ENCODE measurements around the gene DEFB123.
"Not testable (repeated sequence)": the region's sequence is repeated elsewhere in the genome, so short reads cannot be mapped to it uniquely, and the experiment has no call there.

The DEFB123 gene, protein sequence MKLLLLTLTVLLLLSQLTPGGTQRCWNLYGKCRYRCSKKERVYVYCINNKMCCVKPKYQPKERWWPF

DNA sequence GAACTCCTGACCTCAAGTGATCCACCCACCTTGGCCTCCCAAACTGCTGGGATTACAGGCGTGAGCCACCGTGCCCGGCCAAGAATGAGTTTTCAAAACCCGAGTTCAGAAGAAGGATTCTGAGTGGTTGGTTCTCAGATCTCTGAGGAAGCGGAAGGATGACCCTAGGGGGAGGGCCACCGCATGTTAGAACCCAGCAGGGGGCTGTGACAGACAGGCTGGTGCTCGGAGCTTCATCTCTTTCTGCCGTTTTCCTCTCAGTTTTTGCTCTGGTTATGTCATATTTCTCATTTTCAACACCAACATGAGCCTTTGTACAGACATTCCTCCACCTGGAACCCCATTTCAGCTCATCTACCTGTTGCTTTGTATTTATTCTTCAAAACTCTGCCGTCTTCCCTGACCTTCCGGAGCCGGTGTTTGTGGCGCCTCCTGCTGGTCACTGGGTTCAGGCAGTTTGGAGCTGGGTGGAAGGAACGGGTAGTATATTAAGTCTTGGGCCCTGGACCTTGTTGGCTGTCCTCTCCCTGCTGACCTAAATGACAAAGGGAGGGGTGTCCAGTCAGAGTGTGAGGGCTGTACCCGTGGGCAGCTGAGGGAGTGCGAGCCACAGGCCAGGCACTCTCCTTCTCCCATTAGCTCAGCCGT, at the start of gene DEFB123:
Gene DEFB123, plus strand, starts transcription at position 621 of the 648 bp plus-strand sequence. CDS start 67 bp downstream, outside the sequence.
- DNase-seq (ENCODE audit: low read depth, low spot score), result peak; percentile 74

DNA sequence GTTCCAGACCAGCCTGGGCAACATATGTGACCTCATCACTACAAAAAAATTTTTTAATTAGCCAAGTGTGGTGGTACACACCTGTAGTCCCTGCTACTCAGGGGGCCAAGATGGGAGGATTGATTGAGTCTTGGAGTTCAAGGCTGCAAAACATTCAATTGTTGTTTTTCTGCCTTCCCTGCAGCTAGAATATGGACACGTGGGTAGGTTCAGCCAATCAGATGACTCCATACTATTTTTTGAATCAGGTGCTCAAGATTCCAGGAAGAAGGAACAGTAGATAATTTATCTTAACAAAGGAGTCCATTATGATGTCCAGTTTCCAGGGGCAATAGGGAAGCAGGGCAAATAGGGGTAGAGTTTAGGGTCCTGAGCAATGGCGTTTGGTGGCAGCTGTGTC, 47.6 kb upstream of the DEFB123 start:
- DNase-seq (ENCODE audit: low read depth, low spot score), result no peak

DNA sequence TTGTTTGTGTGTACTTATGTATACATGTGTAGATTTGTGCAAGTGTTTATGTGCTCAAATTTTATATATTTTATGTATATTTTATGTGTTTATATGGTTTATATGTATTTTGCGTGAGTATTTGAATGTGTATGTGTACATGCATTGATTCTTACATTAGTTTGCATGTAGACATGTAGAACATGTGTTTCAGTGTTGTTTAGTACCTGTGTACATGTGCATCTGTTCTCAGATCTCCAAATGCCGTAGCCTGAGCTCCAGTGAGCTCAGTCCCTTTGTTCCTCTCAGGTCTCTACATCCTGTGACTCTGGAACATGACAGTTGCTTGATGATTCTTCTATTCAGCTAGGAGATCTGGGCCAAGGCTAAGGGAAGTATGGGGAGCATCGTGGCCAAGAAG, 45.5 kb upstream of the DEFB123 start:
- no peak for DNase-seq (ENCODE audit: low read depth, low spot score)

DNA sequence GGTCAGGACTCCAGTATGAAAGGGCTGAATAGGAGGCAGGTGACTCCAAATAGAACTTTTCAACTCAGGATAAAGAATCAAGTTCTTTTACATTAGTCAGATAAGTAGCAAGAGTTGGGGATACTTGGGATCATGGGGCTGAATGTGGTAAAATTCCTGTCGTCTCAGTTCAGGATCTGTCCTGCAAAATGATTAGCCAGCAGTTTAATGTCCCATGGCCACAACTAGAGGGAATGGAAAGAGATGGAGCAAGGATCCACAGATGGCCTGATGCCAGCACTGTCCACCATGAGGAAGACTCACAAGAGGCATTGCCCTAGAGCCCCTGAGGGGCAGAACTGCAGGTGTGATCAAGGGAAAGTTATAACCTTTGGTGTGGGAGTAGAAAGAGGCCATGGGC, 36.5 kb upstream of the DEFB123 start:
- no peak for DNase-seq (ENCODE audit: low read depth, low spot score)

DNA sequence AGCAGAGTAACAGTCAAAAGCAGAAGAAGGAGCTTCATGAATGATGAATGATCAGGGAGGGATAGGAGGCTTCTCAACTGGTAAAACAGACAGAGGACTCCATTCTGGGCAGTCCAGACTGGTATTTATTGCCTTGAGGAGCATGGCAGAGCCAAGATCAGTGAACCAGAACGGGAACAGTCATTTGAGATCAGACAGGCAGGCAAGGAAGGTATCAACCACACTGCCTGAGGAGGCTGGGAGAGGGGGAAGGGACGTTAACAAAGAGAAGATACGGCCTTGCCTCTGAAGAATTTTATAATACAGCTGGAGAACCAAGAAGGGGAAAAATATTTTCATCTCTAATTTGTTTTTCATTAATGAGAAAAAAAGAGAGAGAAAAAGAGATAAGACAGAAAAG, 34.3 kb upstream of the DEFB123 start, which contains the start of gene DEFB121:
Gene DEFB121, minus strand, starts transcription at position 101 of the 400 bp plus-strand sequence. Its CDS starts 63 bp downstream, at position 38.
- no peak for DNase-seq (ENCODE audit: low read depth, low spot score)

DNA sequence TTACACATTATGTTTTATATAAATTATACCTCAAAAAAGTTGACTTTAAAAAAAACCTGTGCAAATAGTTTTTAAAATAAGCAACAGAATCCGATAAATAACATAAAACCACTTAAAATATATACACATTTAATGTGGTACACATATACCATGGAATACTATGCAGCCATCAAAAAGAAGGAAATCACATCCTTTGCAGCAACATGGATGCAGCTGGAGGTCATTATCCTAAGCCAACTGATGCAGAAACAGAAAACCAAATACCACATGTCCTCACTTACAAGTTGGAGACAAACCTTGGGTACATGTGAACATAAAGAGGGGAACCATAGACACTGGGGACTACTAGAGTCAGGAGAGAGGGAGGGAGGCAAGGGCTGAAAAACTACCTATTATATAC, 30.4 kb upstream of the DEFB123 start:
- no peak for DNase-seq (ENCODE audit: low read depth, low spot score)

DNA sequence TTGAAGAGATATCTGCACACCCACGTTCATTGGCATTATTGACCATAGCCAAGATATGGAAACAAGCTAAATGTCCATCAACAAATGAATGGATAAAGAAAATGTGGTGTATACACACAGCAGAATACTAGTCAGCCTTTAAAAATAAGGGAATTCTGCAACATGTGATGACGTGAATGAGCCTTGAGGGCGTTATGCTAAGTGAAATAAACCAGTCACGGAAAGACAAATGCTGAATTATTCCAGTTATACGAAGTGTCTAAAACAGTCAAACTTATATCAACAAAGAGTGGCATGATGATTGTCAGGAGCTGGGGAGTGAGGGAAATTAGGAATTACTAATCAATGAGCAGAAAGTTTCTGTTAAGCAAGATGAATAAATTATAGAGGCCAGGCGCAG, 26.1 kb upstream of the DEFB123 start:
- DNase-seq (ENCODE audit: low read depth, low spot score), result no peak

DNA sequence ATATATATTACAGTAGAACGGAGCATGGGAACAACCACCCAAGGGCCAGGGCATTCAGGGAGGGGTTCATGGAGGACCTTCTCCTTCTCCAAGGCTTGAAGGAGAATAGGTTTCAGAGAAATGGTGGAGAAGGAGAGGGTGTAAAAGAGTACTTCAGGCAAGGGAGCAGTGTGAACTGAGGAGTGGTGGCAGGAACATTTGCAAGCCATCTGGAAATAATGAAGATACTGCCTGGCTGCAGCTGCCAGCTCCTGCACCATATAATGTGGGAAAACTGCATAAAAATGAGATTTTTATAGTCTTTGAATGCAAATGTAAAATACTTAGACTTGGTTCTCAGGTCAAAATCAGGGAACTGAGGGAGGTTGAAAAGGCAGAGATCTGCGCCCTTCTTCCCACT, 24.8 kb upstream of the DEFB123 start:
- no peak for DNase-seq (ENCODE audit: low read depth, low spot score)

DNA sequence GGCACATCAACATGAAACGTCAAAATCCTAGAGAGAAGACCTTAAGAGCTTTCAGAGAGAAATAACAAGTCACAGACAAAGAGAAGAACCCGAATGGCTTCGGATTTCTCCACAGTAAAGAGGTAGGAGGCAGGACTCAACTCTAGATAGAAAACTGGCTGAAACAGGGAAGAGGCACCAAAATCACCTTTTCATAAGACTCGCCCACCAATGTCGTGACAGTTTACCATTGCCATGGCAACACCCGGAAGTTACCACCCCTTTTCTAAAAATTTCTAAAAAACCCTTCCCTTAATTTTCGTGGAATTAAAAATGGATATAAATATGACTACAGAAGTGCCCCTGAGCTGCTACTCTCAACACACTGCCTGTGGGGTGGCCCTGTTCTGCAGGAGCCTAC, 22.1 kb upstream of the DEFB123 start:
- no peak for DNase-seq (ENCODE audit: low read depth, low spot score)

DNA sequence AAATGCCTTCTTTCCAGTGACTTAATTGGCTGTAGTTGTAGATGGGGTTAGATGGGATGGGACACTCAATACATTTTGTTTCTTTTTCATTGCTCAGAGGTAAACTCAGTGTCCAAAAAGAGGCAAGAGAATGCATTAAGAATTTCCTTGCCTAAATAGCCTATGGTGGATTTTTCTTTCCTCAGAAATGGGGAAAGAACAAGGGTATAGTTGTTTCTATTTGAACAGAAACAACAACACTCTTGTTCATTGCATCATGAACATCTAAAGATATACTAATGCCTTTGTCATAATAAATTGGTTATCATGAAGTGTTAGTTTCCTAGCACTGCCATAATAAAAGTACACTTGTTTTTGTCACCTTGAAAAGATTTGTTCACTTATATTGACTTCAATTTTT, 14.6 kb upstream of the DEFB123 start:
- DNase-seq (ENCODE audit: low read depth, low spot score), result no peak

DNA sequence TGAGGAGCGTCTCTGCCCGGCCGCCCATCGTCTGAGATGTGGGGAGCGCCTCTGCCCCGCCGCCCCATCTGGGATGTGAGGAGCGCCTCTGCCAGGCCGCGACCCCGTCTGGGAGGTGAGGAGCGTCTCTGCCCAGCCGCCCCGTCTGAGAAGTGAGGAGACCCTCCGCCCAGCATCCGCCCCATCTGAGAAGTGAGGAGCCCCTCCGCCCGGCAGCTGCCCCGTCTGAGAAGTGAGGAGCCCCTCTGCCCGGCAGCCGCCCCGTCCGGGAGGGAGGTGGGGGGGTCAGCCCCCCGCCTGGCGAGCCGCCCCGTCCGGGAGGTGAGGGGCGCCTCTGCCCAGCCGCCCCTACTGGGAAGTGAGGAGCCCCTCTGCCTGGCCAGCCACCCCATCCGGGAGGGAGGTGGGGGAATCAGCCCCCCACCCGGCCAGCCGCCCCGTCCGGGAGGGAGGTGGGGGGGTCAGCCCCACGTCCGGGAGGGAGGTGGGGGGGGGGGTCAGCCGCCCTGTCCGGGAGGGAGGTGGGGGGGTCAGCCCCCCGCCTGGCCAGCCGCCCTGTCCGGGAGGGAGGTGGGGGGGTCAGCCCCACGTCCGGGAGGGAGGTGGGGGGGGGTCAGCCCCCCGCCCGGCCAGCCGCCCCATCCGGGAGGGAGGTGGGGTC, 13.4 kb upstream of the DEFB123 start:
- DNase-seq (ENCODE audit: low read depth, low spot score), result not testable (repeated sequence)

DNA sequence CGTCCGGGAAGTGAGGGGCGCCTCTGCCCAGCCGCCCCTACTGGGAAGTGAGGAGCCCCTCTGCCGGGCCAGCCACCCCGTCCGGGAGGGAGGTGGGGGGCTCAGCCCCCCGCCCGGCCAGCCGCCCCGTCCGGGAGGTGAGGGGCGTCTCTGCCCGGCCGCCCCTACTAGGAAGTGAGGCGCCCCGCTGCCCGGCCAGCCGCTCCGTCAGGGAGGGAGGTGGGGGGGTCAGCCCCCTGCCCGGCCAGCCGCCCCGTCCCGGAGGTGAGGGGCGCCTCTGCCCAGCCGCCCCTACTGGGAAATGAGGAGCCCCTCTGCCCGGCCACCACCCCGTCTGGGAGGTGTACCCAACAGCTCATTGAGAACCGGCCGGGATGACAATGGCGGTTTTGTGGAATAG, 12.9 kb upstream of the DEFB123 start:
- DNase-seq (ENCODE audit: low read depth, low spot score), result not testable (repeated sequence)

DNA sequence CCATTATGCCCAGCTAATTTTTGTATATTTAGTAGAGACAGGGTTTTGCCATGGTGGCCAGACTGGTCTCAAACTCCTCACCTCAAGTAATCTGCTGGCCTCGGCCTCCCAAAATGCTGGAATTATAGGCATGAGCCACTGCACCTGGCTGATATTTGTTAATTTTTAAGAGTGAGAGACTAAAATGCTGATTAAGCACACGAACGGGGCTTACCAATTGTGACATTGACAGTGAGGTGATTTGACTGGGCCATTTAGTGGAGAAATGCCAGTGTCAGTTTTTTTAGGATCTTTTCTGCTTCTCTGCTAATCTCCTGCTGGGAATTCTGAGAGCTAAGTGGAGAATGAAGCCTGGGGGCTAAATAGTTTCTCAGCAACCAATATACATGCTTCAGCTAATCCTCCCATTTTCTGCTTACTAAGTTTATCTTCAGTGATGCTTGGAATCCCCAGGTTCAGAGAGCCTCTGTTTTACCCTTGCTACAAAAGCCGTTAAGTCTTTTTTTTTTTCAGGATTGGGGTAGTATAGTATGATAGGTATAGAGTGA, 9.8 kb upstream of the DEFB123 start:
- DNase-seq (ENCODE audit: low read depth, low spot score), result peak; percentile 76

DNA sequence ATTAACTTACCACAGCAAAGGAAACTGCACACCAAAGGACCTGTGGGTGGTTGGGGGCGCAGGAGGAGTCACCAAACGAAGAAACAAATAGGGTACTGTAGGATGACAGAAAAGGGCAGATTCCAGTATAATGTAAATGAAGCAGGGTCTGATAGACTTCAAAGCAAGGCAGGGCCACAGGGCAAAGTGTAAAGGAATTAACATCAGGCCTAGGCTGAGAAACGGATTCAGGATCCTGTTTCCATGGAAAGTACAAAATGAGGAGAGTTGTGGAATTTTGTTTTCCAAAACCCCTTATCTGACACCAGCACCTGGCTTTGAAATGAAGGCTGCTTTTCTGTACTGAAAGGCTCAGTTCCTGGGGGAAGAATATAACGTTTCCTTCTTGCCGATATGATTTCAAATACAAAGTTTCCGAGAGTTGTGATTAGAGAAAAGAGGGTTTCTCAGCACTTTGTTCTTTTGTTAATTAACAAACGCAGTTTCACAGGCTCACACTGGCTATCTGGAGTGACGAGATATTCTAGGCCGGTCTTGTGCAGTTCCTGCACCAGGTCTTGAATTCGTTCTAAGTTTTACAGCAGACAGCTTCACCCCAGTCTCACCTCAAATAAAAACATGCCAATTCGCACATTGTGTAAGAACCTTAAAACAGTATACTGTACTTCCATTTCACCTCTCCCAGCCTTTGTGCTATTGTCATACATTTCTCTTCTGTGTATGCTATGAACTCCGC, 5.8 kb downstream of the DEFB123 start:
- DNase-seq (ENCODE audit: low read depth, low spot score), result peak; percentile 66

DNA sequence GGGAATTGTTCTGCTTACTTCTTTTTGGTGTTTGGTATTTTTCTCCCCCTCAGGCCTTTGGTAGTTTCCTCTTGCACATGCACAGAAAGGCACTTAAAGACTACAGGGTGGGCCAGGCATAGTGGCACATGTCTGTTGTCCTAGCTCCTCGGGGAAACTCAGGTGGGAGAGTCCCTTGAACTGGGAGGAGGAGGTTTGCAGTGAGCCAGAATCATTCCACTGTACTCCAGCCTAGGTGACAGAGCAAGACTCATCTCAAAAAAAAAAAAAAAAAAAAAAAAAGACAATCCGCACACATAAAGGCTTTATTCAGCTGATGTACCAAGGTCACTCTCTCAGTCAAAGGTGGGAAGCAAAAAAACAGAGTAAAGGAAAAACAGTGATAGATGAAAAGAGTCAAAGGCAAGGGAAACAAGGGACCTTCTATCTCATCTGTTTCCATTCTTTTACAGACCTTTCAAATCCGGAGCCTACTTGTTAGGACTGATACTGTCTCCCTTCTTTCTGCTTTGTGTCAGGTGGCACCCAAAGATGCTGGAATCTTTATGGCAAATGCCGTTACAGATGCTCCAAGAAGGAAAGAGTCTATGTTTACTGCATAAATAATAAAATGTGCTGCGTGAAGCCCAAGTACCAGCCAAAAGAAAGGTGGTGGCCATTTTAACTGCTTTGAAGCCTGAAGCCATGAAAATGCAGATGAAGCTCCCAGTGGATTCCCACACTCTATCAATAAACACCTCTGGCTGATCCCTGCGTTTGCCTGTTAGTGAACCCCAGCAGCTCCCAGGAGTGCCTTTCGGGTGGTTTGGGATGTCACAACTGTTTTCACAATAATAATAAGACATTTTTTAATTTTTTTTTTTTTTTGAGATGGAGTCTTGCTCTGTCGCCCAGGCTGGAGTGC, 9.3 kb downstream of the DEFB123 start:
- DNase-seq (ENCODE audit: low read depth, low spot score), result peak; percentile 69

DNA sequence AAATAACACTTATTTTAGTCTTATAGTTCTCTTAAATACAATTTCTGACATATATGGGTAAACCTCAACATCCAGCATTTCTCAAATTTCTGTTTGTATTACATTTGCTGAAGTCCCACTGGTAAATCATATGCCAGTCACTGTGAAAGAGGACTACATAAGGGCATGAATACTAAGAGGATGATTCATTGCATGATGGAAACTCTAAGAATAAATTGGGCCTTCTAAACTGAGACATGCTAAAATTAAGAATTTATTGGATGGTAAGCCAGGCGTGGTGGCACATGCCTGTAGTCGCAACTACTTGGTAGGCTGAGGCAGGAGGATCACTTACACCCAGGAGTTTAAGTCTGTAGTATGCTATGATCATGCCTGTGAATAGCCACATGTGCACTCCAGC, 12.1 kb downstream of the DEFB123 start:
- DNase-seq (ENCODE audit: low read depth, low spot score), result no peak

DNA sequence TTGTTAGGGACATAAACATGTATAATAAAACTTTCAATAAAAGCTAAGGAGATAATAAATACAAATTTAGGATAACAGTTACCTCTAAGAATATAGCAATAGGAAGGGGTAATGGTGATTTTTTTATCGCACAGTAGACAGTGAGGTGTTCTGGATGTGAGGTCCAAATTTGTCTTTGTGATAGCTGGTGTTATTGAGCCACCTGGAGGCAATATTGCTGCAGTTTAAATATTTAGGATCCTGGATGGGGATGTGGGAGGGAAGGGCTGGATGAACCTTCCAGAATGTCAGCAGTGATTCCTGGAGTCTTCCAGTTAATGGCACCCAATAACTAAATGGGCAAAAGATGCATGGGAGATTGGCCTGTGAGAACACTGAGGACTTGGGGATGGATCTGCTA, 13.9 kb downstream of the DEFB123 start:
- no peak for DNase-seq (ENCODE audit: low read depth, low spot score)

DNA sequence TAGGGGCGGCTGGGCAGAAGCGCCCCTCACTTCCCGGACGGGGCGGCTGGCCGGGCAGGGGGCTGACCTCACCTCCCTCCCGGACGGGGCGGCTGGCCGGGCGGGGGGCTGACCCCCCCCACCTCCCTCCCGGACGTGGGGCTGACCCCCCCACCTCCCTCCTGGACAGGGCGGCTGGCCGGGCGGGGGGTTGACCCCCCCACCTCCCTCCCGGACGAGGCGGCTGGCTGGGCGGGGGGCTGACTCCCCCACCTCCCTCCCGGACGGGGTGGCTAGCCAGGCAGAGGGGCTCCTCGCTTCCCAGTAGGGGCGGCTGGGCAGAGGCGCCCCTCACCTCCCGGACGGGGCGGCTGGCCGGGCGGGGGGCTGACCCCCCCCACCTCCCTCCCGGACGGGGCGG, 30.5 kb downstream of the DEFB123 start:
- not testable (repeated sequence) for DNase-seq (ENCODE audit: low read depth, low spot score)

DNA sequence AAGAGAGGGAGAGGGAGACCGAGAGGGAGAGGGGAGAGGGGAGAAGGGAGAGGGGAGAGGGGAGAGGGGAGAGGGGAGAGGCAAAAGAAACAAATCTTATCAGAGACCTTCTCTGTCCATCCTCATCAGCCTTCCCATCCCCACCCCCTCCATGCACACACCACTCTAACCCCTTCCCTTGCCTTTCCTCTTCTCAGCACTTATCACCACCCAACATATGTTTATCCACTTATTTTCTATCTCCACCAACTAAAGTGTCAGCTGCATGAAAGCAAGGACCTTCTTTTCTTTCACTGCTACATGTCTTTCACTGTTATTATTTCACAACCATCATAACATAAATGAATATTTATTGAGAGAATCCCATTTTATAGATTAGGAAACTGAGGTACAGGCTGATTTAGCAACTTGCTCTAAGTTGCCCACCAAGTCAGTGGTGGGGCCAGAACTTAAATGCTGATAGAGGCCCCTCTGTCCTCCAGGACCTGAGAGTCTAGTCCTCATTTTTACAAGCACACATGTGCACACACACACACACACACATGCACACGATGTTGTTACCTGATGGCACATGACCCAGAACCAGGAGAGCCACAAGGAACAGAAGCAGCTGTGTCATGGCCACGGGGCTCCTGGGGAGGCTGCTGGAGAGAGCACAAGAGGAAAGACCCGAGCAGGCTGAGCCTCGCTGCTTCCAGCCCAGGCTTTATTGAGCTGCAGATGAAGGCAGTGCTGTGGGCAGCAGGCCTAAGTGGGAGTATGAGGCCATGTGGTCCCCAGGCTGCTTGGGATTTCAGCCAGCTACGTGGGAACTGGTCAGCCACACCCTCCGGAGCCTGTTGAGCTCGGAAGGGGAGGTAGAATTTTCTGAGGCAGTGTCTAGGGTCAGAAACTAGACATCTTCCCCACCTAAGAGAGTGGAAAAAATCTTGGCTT, 32.2 kb downstream of the DEFB123 start:
- no peak for DNase-seq (ENCODE audit: low read depth, low spot score)

All from ELF-1 (cell line).